ENCODE measurements around the gene ACSL1.
"Not testable (repeated sequence)": the region's sequence is repeated elsewhere in the genome, so short reads cannot be mapped to it uniquely, and the experiment has no call there.

The ACSL1 gene

GRCh38 chr4:184751585-184751956 lies 74.2 kb downstream of the ACSL1 start:
- DNase-seq (ENCODE audit: low spot score) = no peak

DNA sequence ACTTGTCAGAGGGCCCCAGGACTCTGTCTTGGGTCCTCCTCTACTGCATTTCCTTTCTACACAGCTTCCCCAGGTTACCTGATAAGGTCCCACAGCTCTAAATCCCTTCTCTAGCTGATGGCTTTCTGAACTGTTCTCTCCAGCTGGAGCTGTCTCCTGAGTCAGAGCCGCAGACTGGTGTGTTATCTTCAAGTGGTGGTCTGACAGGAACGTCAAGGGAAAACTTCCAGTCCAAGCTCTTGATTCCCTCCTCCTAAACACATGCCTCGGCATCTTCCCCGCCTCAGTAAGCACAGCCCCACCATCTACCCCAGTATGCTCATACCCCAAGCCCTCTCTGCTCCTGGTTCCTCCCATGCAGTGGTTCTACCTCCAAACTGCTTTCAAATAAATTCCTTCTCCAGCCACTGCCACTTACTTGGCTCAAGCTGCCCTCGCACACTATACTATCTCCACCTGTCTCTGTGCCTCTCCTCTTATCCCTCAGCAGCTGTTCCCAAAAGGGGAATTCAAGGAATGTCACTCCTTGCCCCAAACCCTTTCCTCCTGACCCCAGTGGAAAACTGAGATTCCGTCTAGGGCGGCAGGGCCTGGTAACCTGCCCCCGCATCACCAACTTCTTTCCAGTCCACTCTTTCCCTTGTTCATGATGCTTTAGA lies 74.7 kb downstream of the ACSL1 start:
- DNase-seq (ENCODE audit: low spot score) = no peak

GRCh38 chr4:184748251-184748652 lies 77.5 kb downstream of the ACSL1 start:
- DNase-seq (ENCODE audit: low spot score) = no peak

GRCh38 chr4:184747034-184747830 lies 78.5 kb downstream of the ACSL1 start:
- no peak for DNase-seq (ENCODE audit: low spot score)

GRCh38 chr4:184745831-184746795 lies 79.7 kb downstream of the ACSL1 start:
- DNase-seq (ENCODE audit: low spot score) = peak; percentile 88

DNA sequence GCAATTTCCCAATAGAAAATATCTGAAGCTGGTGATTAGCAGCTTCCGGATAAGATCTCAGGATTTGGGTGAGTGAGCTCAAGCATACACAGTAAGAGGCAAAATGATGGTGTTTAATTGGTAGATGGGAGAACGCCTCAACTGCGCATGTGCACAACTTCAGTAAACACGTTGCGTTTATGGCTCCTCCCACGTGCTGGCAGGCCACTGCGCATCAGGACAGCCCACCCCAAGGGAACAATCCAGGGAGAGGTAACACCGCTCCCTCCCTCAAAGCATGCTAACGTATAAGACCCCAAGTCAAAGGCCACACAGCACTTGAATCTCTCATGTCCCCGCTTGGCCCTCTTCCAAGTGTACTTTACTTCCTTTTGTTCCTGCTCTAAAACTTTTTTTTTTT lies 81.5 kb downstream of the ACSL1 start:
- DNase-seq (ENCODE audit: low spot score) = no peak

DNA sequence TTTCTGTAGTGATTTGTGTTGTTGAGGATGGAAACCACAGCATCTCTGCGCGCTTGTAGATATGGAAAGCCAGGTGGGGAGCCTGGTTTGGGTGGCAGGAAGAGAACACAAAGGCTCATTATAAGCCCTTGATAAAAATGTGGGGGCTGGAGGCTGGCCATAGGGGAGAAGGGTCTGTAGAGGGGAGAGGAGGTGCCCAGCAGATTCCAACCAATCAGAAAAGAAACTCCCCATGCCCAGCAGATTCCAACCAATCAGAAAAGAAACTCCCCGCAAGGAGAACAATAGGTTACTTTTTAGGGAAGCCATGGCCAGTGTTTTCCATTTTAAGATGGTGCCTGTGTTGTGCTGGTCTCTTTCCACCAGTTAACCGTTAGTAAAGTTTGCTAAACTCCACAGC lies 82.1 kb downstream of the ACSL1 start:
- no peak for DNase-seq (ENCODE audit: low spot score)

GRCh38 chr4:184741651-184742050 lies 84.1 kb downstream of the ACSL1 start:
- not testable (repeated sequence) for DNase-seq (ENCODE audit: low spot score)

DNA sequence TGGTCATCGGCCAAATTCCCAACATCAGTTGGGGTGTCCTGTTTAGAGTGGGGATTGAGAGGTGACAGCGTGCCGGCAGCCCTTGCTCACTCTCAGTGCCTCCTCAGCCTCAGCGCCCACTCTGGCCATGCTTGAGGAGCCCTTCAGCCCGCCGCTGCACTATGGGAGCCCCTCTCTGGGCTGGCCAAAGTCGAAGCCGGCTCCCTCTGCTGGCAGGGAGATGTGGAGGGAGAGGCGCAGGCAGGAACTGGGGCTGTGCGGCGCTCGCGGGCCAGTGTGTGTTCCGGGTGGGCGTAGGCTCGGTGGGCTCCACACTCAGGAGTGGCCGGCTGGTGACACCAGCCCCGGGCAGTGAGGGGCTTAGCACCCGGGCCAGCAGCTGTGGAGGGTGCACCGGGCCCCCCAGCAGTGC lies 84.8 kb downstream of the ACSL1 start:
- DNase-seq (ENCODE audit: low spot score) = no peak

DNA sequence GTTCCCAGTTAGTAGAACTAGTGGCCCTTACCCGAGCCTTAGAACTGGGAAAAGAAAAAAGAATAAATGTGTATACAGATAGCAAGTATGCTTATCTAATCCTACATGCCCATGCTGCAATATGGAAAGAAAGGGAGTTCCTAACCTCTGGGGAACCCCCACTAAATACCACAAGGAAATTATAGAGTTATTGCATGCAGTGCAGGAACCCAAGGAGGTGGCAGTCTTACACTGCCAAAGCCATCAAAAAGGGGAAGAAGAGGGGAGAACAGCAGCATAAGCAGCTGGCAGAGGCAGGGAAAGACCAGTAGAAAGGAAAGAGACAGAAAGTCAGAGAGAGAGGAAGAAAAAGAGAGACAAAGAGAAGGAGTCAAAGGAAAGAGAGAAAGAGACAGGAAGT lies 86.2 kb downstream of the ACSL1 start:
- not testable (repeated sequence) for DNase-seq (ENCODE audit: low spot score)

DNA sequence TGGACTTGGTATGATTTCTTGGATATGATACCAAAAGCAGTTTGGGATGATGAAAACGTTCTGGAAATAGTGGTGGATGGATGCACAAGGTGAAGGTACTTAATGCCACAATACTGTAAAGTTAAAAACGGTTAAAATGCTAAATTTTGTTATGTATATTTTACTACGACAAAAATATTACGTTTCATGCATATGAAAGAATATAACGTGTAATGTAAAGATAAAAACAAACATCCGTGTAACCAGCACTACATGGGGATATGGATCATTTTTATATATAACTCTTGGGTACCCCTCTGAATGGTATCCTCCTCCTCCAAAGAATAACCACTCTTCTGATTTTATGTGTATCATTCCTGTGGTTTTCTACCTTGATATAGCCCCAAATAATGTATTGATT lies 91.0 kb downstream of the ACSL1 start:
- DNase-seq (ENCODE audit: low spot score) = no peak

DNA sequence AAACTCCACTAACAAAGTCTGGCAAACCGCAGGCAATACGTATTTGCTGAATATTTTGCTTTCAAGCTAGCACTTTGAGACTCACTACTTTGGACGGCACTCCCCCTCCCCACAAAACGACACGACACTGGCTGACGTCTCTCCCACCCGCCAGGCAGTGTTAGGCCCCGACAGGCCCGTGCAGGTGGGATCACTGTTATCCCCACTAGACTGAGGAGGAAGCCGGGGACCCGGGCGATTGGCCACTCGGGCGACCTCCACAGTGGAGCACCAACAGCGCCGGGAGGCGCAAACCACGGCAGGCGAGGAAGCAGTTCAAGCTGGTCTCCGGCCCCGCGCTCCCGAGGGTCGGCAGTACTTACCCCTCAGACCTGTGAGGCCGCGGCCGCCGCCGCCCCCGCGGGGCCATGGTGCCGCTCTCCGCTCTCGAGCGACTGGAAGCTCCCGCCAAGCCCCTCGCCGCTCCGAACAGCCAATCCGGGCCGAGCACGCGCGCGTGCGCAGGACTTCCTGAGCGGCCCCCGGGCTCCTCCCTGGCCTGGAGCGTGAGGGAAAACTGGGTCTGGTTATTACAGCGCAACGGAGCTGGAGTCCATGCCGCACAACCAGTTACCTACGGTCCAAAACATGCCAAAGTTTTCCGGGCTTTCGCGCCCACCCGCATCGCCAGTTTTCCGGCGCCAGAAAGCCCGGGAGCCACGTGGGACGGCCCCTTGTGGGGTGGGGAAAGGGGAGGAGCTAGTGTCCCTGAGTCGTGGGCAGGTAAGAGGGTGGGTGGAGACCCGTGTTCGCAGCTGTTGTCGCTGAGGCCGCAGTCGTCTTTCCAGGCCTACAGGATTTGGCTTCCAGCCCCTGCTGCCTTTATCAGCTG lies 91.9 kb downstream of the ACSL1 start, which contains the start of gene CENPU:
Gene CENPU (minus strand): TSS at position 443 of the 871 bp plus-strand sequence. CDS start 34 bp downstream, at position 409.
- peak; percentile 94 for DNase-seq (ENCODE audit: low spot score)

- DNase-seq (ENCODE audit: low spot score) = no peak
Observed at GRCh38 chr4:184732126-184732525, 93.6 kb downstream of the ACSL1 start.

DNA sequence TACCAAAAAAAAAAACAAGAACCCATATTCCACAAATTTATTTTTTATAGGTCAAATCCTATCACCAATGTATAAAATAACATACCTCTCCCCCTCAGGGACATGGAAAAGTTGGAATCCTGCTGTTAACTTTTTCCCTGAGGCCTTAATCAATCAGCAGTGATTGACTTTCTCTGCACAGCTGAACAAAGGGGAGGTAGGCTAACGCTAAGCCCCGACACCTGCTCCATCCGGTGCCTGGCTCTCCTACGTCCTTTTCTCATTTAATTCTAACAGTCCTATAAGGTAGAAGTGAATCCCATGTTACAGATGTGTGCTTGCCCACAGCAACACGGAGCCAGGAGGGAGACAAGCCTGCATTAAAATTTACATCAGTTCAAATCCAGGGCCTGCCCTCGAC lies 94.7 kb downstream of the ACSL1 start:
- no peak for DNase-seq (ENCODE audit: low spot score)

GRCh38 chr4:184729946-184730345 lies 95.8 kb downstream of the ACSL1 start:
- no peak for DNase-seq (ENCODE audit: low spot score)

- no peak for DNase-seq (ENCODE audit: low spot score)
Observed at GRCh38 chr4:184728858-184729257, 96.9 kb downstream of the ACSL1 start.

- DNase-seq (ENCODE audit: low spot score) = no peak
Observed at GRCh38 chr4:184727430-184727829, 98.3 kb downstream of the ACSL1 start.

GRCh38 chr4:184722798-184723197 lies 103.0 kb downstream of the ACSL1 start:
- DNase-seq (ENCODE audit: low spot score) = no peak

GRCh38 chr4:184721254-184721653 lies 104.5 kb downstream of the ACSL1 start:
- no peak for DNase-seq (ENCODE audit: low spot score)

DNA sequence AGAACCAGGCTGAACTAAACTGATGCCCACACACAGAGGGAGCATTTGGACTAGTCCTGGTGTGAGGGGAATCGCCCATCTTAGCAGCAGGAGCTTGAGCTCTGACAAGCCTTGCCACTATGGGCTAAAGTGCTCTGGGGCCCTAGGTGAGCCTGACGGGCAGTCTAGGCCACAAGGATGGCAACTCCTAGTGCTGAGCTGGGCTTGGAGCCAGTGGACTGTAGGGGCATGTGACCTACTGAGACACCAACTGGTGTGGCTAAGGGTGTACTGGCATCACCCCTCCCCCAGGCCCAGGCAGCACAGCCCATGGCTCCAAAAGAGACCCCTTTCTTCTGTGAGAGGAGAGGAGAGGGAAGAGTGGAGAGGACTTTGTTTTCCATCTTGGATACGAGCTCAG lies 106.4 kb downstream of the ACSL1 start:
- no peak for DNase-seq (ENCODE audit: low spot score)

DNA sequence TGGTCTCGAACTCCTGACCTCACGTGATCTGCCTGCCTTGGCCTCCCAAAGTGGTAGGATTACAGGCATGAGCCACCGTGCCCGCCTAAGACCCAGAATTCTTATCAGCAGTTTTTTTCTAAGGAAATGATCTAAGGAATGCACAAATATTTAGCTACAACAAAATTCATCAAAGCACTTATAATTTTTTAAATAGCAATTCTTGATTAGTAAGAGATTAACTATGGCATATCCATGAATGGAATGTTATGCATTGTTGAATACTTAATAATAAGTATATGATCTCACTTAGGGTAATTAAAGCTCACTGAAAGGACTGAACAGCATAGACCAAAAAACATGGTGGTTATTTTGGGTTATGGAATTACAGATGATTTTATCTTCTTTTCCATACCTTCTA lies 110.2 kb downstream of the ACSL1 start:
- no peak for DNase-seq (ENCODE audit: low spot score)
